22Rv1 (cell line): Measurements from ENCODE around the gene DNAAF8.
A peak's percentile ranks its signal among the peaks of the same experiment; 100 is the strongest.

ENCODE experiments used
- H3K27ac ChIP-seq: fragments of 450-650 bp; 2 replicates; pipeline ENCODE4 v1.5.1; 2017
- CTCF ChIP-seq: fragments of 450-650 bp; IDR thresholded peaks from 2 replicates; pipeline ENCODE4 v1.5.1; 2017; ENCODE audit warnings: mild to moderate bottlenecking
- ZFX ChIP-seq: fragments of 450-650 bp; IDR thresholded peaks from 2 replicates; pipeline ENCODE4 v1.6.1; 2017; ENCODE audit warnings: antibody characterized with exemption, borderline replicate concordance

DNAAF8 gene

DNA sequence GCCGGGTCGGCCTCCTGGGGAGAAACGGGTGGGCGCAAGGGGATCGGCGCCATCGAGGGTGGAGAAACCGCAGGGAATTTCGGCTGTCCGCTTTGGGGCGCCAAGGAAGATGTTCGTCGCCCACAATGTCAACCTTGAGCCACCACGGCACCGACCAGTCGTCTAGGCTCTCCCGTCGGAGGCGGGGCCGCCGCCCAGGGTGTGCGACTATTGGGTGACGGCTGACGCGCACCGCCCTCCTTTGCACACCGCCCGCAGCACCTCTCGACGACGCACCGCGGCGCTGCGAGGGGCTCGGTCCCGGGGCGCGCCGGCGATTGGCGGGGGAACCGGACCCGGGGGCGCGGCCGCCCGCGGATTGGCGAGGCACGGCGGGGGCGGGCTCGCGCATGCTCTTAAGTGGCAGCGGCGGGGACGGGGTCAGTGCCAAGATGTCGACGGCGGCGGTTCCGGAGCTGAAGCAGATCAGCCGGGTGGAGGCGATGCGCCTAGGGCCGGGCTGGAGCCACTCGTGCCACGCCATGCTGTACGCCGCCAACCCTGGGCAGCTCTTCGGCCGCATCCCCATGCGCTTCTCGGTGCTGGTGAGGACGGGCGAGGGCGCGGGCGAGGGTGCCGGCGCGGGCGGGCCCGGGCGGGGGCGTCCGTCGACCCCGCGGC is 40.9 kb upstream of the DNAAF8 start, which contains the start of gene NUDT16L1:
Gene NUDT16L1 (plus strand): TSS at position 267 of the 660 bp plus-strand sequence. CDS start 165 bp downstream, at position 432.
- peak within 1 kb of the TSS; percentile 95 for H3K27ac ChIP-seq
- no peak for TF ChIP-seq ZFX
- TF ChIP-seq CTCF, result peak; percentile 22

DNA sequence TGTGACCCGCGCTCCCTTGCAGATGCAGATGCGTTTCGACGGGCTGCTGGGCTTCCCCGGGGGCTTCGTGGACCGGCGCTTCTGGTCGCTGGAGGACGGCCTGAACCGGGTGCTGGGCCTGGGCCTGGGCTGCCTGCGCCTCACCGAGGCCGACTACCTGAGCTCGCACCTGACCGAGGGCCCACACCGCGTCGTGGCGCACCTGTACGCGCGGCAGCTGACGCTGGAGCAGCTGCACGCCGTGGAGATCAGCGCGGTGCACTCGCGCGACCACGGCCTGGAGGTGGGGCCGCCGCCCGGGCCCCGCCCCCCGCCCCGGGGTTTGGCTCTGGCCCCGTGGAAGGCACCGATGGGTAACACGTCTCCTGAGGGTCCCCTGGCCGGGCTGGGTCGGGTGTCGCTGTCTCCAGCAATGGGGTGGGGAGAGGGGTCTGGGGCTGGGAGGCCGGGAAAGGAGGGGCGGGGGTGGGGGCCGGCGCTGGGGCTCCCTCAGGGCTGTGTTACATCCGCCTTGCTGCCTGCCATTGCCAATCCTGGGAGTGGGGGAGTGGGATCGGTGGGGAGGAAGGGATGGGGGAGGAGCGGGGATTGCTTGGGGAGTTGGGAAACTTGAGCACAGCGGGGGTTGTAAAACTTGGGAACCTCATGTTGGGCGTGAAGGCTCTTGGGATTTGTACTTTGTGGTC is 40.2 kb upstream of the DNAAF8 start:
- peak overlapping the region; percentile 95 for H3K27ac ChIP-seq
- TF ChIP-seq ZFX (no peak), CTCF (no peak)

DNA sequence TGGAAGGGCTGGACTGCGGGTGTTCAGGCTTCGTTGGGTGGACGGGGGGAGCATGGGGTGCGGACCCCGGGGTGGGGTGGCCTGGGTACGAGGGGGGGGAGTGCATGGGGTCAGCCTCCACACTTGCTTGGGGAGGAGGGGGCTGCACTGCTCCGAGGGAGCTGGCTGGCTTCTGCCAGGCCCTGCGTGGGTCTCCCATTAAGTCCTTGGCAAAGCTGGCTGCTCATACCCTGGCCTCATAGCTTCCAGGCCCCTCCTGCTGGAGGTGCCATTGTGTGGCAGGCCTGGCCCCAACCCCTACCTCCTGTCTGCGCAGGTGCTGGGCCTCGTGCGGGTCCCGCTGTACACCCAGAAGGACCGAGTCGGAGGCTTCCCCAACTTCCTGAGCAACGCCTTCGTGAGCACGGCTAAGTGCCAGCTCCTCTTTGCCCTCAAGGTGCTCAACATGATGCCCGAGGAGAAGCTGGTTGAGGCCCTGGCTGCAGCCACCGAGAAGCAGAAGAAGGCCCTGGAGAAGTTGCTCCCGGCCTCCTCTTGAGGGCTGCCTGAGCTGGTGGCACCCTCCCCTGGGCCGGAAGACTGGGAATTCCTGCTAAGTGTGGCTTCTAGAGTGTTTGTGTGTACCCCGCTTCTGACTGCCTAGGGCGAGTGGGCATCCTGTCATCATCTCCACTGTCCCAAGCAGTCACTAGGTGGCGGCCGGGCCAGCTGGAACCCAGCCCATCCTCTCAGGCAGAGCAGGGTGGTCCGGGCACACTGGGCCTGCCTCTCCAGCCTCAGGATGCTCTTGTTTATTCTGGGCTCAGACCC is 39.5 kb upstream of the DNAAF8 start:
- TF ChIP-seq ZFX (no peak), CTCF (no peak)
- peak overlapping the region; percentile 95 for H3K27ac ChIP-seq

GRCh38 chr16:4695473-4696171 is 38.7 kb upstream of the DNAAF8 start:
- H3K27ac ChIP-seq, result peak overlapping the region; percentile 95
- TF ChIP-seq CTCF (no peak), ZFX (no peak)

- H3K27ac ChIP-seq, result peak overlapping the region; percentile 95
- TF ChIP-seq CTCF, result no peak
- TF ChIP-seq ZFX, result no peak
Measured at GRCh38 chr16:4696172-4696904, 38.0 kb upstream of the DNAAF8 start.
